Thoracic aorta (tissue), 2 donors: ENCODE results near the gene ISM2. TPM values are rescaled to one million over a fixed set of nuclear protein-coding genes. Genes with fewer than 3 reads are reported as not detected.
"Not testable (repeated sequence)": the region's sequence is repeated elsewhere in the genome, so short reads cannot be mapped to it uniquely, and the experiment has no call there.

Source experiments
- ATAC-seq: fragments of 150-250 bp; one replicate; pipeline ENCODE4 v1.8.0; 2017; ENCODE audit warnings: low read depth; ENCODE audit not compliant: insufficient number of reproducible peaks, low FRiP score
- DNase-seq: peaks from one replicate; pipeline ENCODE4 v3.0.0-alpha.2; 2020; ENCODE audit warnings: low spot score
- H3K27ac ChIP-seq, 2 donors: fragments of 200-600 bp; sonication (generic); 1 replicate in 1 of 2; 2 replicates in 1 of 2; pipeline ENCODE4 v1.5.1; 2016; ENCODE audit warnings: mild to moderate bottlenecking in 2 of 2, moderate library complexity in 2 of 2
- H3K27me3 ChIP-seq: fragments of 200-600 bp; sonication (generic); replicated peaks from 2 replicates; pipeline ENCODE4 v1.6.0; 2016; ENCODE audit warnings: mild to moderate bottlenecking; ENCODE audit not compliant: insufficient read depth
- H3K36me3 ChIP-seq: fragments of 200-600 bp; sonication (generic); one replicate; pipeline ENCODE4 v1.5.1; 2016
- H3K4me1 ChIP-seq, 2 donors: fragments of 200-600 bp; sonication (generic); 1 replicate in 1 of 2; 2 replicates in 1 of 2; pipeline versions ENCODE4 v1.5.1 to v1.6.0; 2016; ENCODE audit warnings: low read depth in 2 of 2, mild to moderate bottlenecking in 1 of 2; ENCODE audit not compliant: control insufficient read depth in 1 of 2
- H3K4me3 ChIP-seq: fragments of 200-600 bp; sonication (generic); 2 replicates; pipeline ENCODE4 v1.5.1; 2016; ENCODE audit warnings: mild to moderate bottlenecking
- H3K9me3 ChIP-seq: fragments of 200-600 bp; sonication (generic); 2 replicates; pipeline ENCODE4 v1.5.1; 2016
- total RNA-seq, 2 donors: library from RNA; depleted of rRNA; stranded (reverse); fragments of >200 nt; gene quantifications; one replicate each; pipeline versions ENCODE4 v1.1.0 to v1.2.3, GENCODE V29; 2016
- TF ChIP-seq, protein P1 (sequence below): fragments of 200-600 bp; sonication (generic); IDR thresholded peaks from one replicate; pipeline ENCODE4 v1.5.1; 2019; ENCODE audit warnings: antibody characterized with exemption

The ISM2 gene
- total RNA-seq, result not detected

DNA sequence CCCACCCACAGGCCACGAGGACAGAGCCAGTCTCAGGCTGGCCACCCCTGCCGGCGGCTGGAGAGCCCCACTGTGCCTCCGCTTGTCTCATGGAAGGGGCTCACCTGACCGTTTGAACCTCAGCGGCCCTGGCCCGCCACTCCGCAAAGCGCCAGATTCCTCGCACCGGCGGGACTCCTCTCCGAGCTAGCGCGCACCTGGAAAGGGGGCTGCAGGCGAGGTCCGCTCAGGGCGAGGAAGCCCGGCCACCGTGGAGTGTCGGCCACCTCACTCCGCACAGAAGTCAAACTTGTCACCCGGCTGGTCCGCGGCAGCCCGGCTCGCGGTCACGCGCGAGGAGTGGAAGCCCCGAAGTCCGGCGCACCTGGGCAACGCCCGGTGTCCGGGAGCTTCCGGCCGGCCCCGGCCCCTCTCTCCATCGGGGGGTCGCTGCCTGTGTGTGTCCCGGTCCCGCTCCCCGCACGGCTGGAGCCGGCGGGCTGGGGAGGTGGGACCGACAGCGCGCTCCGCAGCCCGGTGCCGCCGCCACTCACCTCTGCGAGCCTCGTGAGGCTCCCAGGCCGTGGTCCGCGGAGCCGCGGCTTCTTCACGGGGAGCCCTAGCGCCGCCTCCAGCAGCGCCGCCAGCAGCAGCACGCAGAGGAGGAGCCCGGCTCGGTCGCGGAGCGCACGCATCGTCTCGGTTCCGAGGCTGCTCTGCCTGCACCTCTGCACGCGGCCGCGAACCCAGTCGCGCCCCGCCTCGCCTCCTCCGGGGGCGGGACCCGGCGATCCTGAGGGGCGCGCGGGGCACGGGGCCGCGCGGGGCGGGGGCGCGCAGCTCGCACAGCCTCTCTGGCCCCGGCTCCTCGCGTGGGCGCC lies at the start of gene ISM2:
Gene ISM2, minus strand, starts transcription at position 697 of the 860 bp plus-strand sequence. Its CDS starts 23 bp downstream, at position 674.
- peak within 1 kb of the TSS; percentile 77 for H3K4me3 ChIP-seq
- DNase-seq (no peak), ATAC-seq (no peak)
- no peaks in the 10 kb centered on the region for H3K27me3 ChIP-seq
- H3K9me3 ChIP-seq, result no peaks in the 10 kb centered on the region
- TF ChIP-seq, protein P1, sequence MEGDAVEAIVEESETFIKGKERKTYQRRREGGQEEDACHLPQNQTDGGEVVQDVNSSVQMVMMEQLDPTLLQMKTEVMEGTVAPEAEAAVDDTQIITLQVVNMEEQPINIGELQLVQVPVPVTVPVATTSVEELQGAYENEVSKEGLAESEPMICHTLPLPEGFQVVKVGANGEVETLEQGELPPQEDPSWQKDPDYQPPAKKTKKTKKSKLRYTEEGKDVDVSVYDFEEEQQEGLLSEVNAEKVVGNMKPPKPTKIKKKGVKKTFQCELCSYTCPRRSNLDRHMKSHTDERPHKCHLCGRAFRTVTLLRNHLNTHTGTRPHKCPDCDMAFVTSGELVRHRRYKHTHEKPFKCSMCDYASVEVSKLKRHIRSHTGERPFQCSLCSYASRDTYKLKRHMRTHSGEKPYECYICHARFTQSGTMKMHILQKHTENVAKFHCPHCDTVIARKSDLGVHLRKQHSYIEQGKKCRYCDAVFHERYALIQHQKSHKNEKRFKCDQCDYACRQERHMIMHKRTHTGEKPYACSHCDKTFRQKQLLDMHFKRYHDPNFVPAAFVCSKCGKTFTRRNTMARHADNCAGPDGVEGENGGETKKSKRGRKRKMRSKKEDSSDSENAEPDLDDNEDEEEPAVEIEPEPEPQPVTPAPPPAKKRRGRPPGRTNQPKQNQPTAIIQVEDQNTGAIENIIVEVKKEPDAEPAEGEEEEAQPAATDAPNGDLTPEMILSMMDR, result no peak
- no peaks in the 10 kb centered on the region for H3K36me3 ChIP-seq
- H3K4me1 ChIP-seq, result peaks cover 5 to 18% of the 10 kb centered on the region in 2 donors
- no peak within 1 kb of the TSS for H3K27ac ChIP-seq

DNA sequence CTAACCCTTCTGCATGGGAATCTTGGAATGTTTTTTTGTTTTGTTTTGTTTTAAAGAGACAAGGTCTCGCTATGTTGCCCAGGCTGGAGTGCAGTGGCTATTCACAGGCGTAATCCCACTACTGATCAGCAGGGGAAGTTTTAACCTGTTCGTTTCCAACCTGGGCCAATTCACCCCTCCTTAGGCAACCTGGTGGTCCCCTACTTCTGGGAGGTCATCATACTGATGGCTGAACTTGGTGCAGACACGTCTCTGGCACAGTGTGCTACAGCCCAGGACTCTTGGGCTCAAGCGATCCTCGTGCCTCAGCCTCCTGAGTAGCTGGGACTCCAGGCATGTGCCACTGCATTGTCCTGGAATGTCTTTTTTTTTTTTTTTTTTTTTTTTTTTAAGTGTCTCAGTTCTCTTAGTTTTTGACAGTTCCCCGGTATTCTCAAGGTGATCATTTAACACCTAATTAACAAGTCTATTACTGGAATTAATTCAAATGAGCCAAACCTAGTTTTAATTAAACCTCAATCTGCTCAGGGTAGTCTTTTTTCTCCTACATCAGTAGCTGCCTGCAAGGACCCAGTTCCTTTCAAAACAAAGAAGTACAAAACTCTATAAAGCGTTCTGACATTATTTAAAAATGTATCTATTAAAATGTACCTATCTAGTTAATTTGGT lies 49.0 kb upstream of the ISM2 start:
- Histone ChIP-seq H3K4me1 (peaks cover 13% of the 10 kb centered on the region in 2 donors), H3K36me3 (peaks cover 17% of the 10 kb centered on the region), H3K27ac (no peak overlapping the region), H3K4me3 (no peak overlapping the region), H3K9me3 (no peaks in the 10 kb centered on the region), H3K27me3 (no peaks in the 10 kb centered on the region)
- no peak for ATAC-seq
- no peak for DNase-seq
- TF ChIP-seq, protein P1, result no peak

- H3K4me1 ChIP-seq, result peaks cover 24 to 27% of the 10 kb centered on the region in 2 donors
- ATAC-seq, H3K27me3 ChIP-seq, DNase-seq, H3K27ac ChIP-seq, H3K9me3 ChIP-seq, H3K4me3 ChIP-seq: not testable (repeated sequence)
- peaks cover 12% of the 10 kb centered on the region for H3K36me3 ChIP-seq
These were observed 46.6 kb upstream of the ISM2 start for GRCh38 chr14:77545171-77545570.

GRCh38 chr14:77544571-77544970 lies 46.0 kb upstream of the ISM2 start:
- no peaks in the 10 kb centered on the region for H3K27me3 ChIP-seq
- DNase-seq, result no peak
- H3K9me3 ChIP-seq, result no peaks in the 10 kb centered on the region
- H3K36me3 ChIP-seq, result peaks cover 10% of the 10 kb centered on the region
- H3K27ac ChIP-seq, result no peak overlapping the region
- TF ChIP-seq, protein P1, result no peak
- H3K4me1 ChIP-seq, result peaks cover 24 to 27% of the 10 kb centered on the region in 2 donors
- no peak overlapping the region for H3K4me3 ChIP-seq
- no peak for ATAC-seq

DNA sequence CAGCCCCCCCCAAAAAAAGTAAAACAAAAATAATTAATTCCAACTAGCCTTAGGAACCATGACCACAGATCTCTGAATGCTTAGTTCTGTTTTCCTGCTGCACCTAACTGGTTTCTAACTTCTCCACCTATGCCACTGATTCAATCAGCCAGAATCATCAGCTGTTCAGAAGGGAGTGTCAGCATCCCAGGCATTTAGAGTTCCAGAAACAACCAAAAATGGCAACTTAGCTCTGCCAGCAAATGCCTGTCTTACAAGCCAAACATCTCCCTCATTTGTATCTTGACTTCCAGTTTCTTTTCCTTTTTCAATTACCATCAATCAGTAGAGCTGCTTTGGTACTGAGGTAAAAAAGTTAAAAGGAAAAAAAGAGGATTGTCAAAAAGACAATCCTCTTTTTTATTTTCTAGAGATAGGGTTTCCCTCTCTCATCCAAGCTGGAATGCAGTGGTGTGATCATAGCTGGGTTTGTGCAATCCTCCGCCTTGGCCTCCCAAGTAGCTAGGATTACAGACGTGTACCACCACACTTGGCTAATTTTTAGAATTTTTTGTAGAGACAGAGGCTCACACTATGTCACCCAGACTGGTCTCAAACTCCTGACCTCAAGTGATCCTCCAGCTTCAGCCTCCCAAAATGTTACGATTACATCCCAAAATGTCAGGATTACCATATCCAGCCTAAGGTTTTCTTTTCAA lies 45.2 kb upstream of the ISM2 start:
- TF ChIP-seq, protein P1, result no peak
- H3K36me3 ChIP-seq, result peaks cover 3% of the 10 kb centered on the region
- H3K4me3 ChIP-seq, result no peak overlapping the region
- no peak for DNase-seq
- ATAC-seq, result no peak
- no peaks in the 10 kb centered on the region for H3K27me3 ChIP-seq
- peak overlapping the region; percentile 12 to 57 for H3K27ac ChIP-seq
- H3K9me3 ChIP-seq, result no peaks in the 10 kb centered on the region
- H3K4me1 ChIP-seq, result peaks cover 24 to 27% of the 10 kb centered on the region in 2 donors
